H9 (cell line): ENCODE data around the gene JMJD7. TPM values are rescaled to one million over a fixed set of nuclear protein-coding genes. Genes with fewer than 3 reads are reported as not detected.

Experiments
- DNase-seq: peaks from one replicate; pipeline ENCODE4 v3.0.0-alpha.2; 2017
- H2AFZ ChIP-seq: one replicate; pipeline ENCODE4 v1.6.1; 2013; ENCODE audit warnings: mild to moderate bottlenecking, low read length, control low read depth, moderate library complexity
- H2AK5ac ChIP-seq: 2 replicates; pipeline ENCODE4 v1.6.1; 2013; ENCODE audit warnings: low read length, control low read depth, mixed read lengths; ENCODE audit not compliant: insufficient read length
- H2BK120ac ChIP-seq: one replicate; pipeline ENCODE4 v1.6.1; 2013; ENCODE audit warnings: low read depth, mild to moderate bottlenecking, low read length, control low read depth, inconsistent platforms; ENCODE audit not compliant: poor library complexity, severe bottlenecking
- H2BK12ac ChIP-seq: 2 replicates; pipeline ENCODE4 v1.6.1; 2013; ENCODE audit warnings: low read length, control low read depth, mixed read lengths, low read depth; ENCODE audit not compliant: insufficient read length
- H2BK15ac ChIP-seq: 2 replicates; pipeline ENCODE4 v1.6.1; 2013; ENCODE audit warnings: low read depth, low read length, control low read depth
- H2BK20ac ChIP-seq: one replicate; pipeline ENCODE4 v1.6.1; 2013; ENCODE audit warnings: low read depth, mild to moderate bottlenecking, low read length, control low read depth, inconsistent platforms; ENCODE audit not compliant: poor library complexity, severe bottlenecking
- H2BK5ac ChIP-seq: 2 replicates; pipeline ENCODE4 v1.6.1; 2013; ENCODE audit warnings: low read length, control low read depth, mixed read lengths; ENCODE audit not compliant: insufficient read length
- H3K14ac ChIP-seq: 2 replicates; pipeline ENCODE4 v1.6.1; 2013; ENCODE audit warnings: low read length, control low read depth; ENCODE audit not compliant: insufficient read depth
- H3K18ac ChIP-seq: 2 replicates; pipeline ENCODE4 v1.6.1; 2013; ENCODE audit warnings: low read depth, mild to moderate bottlenecking, mixed read lengths, low read length, control low read depth; ENCODE audit not compliant: insufficient read length
- H3K23ac ChIP-seq: 2 replicates; pipeline ENCODE4 v1.6.1; 2013; ENCODE audit warnings: low read length, control low read depth, mixed read lengths, low read depth; ENCODE audit not compliant: insufficient read length
- H3K23me2 ChIP-seq: 2 replicates; pipeline ENCODE4 v1.6.1; 2013; ENCODE audit warnings: low read depth, mild to moderate bottlenecking, mixed read lengths, low read length, control low read depth; ENCODE audit not compliant: insufficient read length, poor library complexity, severe bottlenecking
- H3K27ac ChIP-seq: 2 replicates; pipeline ENCODE4 v1.5.1; 2013; ENCODE audit warnings: low read length, control low read depth, mixed read lengths, low read depth; ENCODE audit not compliant: insufficient read length
- H3K27me3 ChIP-seq: 2 replicates; pipeline ENCODE4 v1.6.1; 2013; ENCODE audit warnings: low read length, control low read depth, inconsistent platforms; ENCODE audit not compliant: insufficient read depth
- H3K4ac ChIP-seq: 2 replicates; pipeline ENCODE4 v1.6.1; 2013; ENCODE audit warnings: low read depth, mild to moderate bottlenecking, control low read depth, inconsistent platforms, low read length, moderate library complexity
- H3K4me1 ChIP-seq: 2 replicates; pipeline ENCODE4 v1.6.1; 2013; ENCODE audit warnings: low read length, control low read depth, inconsistent platforms; ENCODE audit not compliant: insufficient read depth
- H3K4me2 ChIP-seq: 2 replicates; pipeline ENCODE4 v1.6.1; 2013; ENCODE audit warnings: low read length, control low read depth, mixed read lengths; ENCODE audit not compliant: insufficient read length, insufficient read depth
- H3K56ac ChIP-seq: 2 replicates; pipeline ENCODE4 v1.6.1; 2013; ENCODE audit warnings: low read depth, mild to moderate bottlenecking, mixed read lengths, low read length, control low read depth; ENCODE audit not compliant: insufficient read length
- H3K79me1 ChIP-seq: 2 replicates; pipeline ENCODE4 v1.6.1; 2013; ENCODE audit warnings: low read depth, mild to moderate bottlenecking, moderate library complexity, low read length, control low read depth, inconsistent platforms; ENCODE audit not compliant: insufficient read depth, poor library complexity, severe bottlenecking
- H3K79me2 ChIP-seq: 2 replicates; pipeline ENCODE4 v1.6.1; 2013; ENCODE audit warnings: low read length, control low read depth, inconsistent platforms; ENCODE audit not compliant: insufficient read depth
- H3K9ac ChIP-seq: 2 replicates; pipeline ENCODE4 v1.6.1; 2013; ENCODE audit warnings: low read length, control low read depth, mixed read lengths; ENCODE audit not compliant: insufficient read length; ENCODE audit errors: extremely low read depth
- H3K9me3 ChIP-seq: one replicate; pipeline ENCODE4 v1.6.1; 2013; ENCODE audit warnings: low read depth, low read length, inconsistent platforms; ENCODE audit not compliant: control insufficient read depth
- H3T11ph ChIP-seq: one replicate; pipeline ENCODE4 v1.6.1; 2013; ENCODE audit warnings: mild to moderate bottlenecking, low read length, control low read depth, inconsistent platforms
- H4K20me1 ChIP-seq: one replicate; pipeline ENCODE4 v1.6.1; 2013; ENCODE audit not compliant: control insufficient read depth, insufficient read length, insufficient read depth
- H4K5ac ChIP-seq: 2 replicates; pipeline ENCODE4 v1.6.1; 2013; ENCODE audit warnings: low read depth, mild to moderate bottlenecking, mixed read lengths, low read length, control low read depth; ENCODE audit not compliant: insufficient read length
- H4K8ac ChIP-seq: replicated peaks from 2 replicates; pipeline ENCODE4 v1.6.1; 2013; ENCODE audit warnings: low read length, control low read depth, mixed read lengths, low read depth; ENCODE audit not compliant: insufficient read length
- H4K91ac ChIP-seq: 2 replicates; pipeline ENCODE4 v1.6.1; 2013; ENCODE audit warnings: low read depth, mild to moderate bottlenecking, moderate library complexity, mixed read lengths, low read length, control low read depth; ENCODE audit not compliant: insufficient read length
- H3K27ac Mint-ChIP-seq, 3 experiments: 2 replicates in 2 of 3; 3 replicates in 1 of 3; pipeline ENCODE4 v1.8.0; 2020 to 2021; ENCODE audit warnings: mixed read lengths in 3 of 3, mild to moderate bottlenecking in 1 of 3, moderate library complexity in 1 of 3
- H3K27me3 Mint-ChIP-seq: 2 replicates; pipeline ENCODE4 v1.8.0; 2021; ENCODE audit warnings: low read depth, mild to moderate bottlenecking, moderate library complexity, mixed read lengths
- H3K36me3 Mint-ChIP-seq, 3 experiments: 2 replicates in 2 of 3; 3 replicates in 1 of 3; pipeline ENCODE4 v1.8.0; 2020 to 2021; ENCODE audit warnings: low read depth in 3 of 3, mixed read lengths in 3 of 3; ENCODE audit not compliant: insufficient read depth in 1 of 3
- H3K4me1 Mint-ChIP-seq, 2 experiments: 2 replicates each; pipeline ENCODE4 v1.8.0; 2020; ENCODE audit warnings: mixed read lengths in 2 of 2
- H3K4me3 Mint-ChIP-seq, 2 experiments: 2 replicates in 1 of 2; 3 replicates in 1 of 2; pipeline ENCODE4 v1.8.0; 2020 to 2021; ENCODE audit warnings: mild to moderate bottlenecking in 2 of 2, mixed read lengths in 2 of 2, moderate library complexity in 1 of 2
- H3K9me3 Mint-ChIP-seq, 2 experiments: 2 replicates in 1 of 2; 3 replicates in 1 of 2; pipeline ENCODE4 v1.8.0; 2020; ENCODE audit warnings: mild to moderate bottlenecking in 2 of 2, mixed read lengths in 2 of 2, moderate library complexity in 1 of 2
- WGBS: extraction: QIAGEN DNeasy Blood & Tissue Kit; methylation state at CpG from one replicate; pipeline ENCODE4 v1.1.7; 2013; ENCODE audit warnings: missing lambda C conversion rate, low lambda C conversion rate, mixed read lengths; ENCODE audit not compliant: insufficient read length; ENCODE audit errors: extremely low coverage; 5-methylcytosine and 5-hydroxymethylcytosine counted together
- total RNA-seq: library from RNA; stranded (reverse); gene quantifications from 2 replicates; pipeline ENCODE4 v1.2.1, GENCODE V29; 2021
- TF ChIP-seq, protein P1 (sequence below): fragments of 200-600 bp; sonication (generic); conservative IDR thresholded peaks from 3 replicates; pipeline ENCODE4 v1.8.0; 2021; ENCODE audit warnings: antibody characterized with exemption, mild to moderate bottlenecking

JMJD7 gene
- total RNA-seq, 1 experiment from 2014 or later: 13.3 TPM

DNA sequence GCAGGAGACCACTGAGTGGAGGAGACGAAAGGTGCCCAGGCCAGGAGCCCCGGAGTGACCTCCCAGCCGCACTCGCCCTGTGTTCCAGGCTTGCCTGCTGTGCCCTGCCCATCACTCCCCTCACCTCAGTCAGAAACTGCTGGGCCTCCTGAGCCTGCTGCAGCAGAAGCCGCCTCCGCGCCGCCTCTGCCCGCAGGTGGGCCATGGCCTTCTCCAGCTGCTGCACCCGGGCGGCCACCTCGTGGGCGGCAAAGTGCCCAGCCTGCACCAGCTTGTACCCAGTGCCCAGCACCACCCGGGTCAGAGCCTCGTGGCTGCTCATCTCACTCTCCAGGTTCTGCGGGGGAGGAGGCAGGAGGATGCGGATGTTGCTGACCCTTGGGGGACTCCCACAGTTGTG is 28.4 kb downstream of the JMJD7 start:
- H3K9me3 ChIP-seq: no peaks in the 10 kb centered on the region
- no peak overlapping the region for H3T11ph ChIP-seq
- peaks cover under 1% of the 10 kb centered on the region; the same call in 1 of the 2 replicates for H3K27me3 Mint-ChIP-seq
- no peak overlapping the region for H2BK12ac ChIP-seq
- no peak overlapping the region for H4K5ac ChIP-seq
- no CpG with 5 or more reads among the region's 17 CpGs for WGBS
- H2AK5ac ChIP-seq: no peak overlapping the region
- H2AFZ ChIP-seq: no peak overlapping the region
- DNase-seq: no peak
- no peaks in the 10 kb centered on the region for H4K20me1 ChIP-seq
- H4K91ac ChIP-seq: no peak overlapping the region
- H3K27ac ChIP-seq: no peak overlapping the region
- H3K79me2 ChIP-seq: no peaks in the 10 kb centered on the region
- no peak overlapping the region for H3K23ac ChIP-seq
- no peak overlapping the region for H2BK15ac ChIP-seq
- H3K23me2 ChIP-seq: no peaks in the 10 kb centered on the region
- no peaks in the 10 kb centered on the region for H3K79me1 ChIP-seq
- no peak overlapping the region for H3K4me3 Mint-ChIP-seq
- H3K27me3 ChIP-seq: no peaks in the 10 kb centered on the region
- no peaks in the 10 kb centered on the region; a peak in 1 of 7 replicates for H3K36me3 Mint-ChIP-seq
- no peak overlapping the region for H3K27ac Mint-ChIP-seq
- H3K14ac ChIP-seq: no peak overlapping the region; the same call in 1 of the 2 replicates
- H3K18ac ChIP-seq: no peak overlapping the region
- no peak overlapping the region for H4K8ac ChIP-seq
- no peak overlapping the region for H2BK5ac ChIP-seq
- H3K9ac ChIP-seq: no peak overlapping the region
- no peak overlapping the region for H2BK120ac ChIP-seq
- no peak overlapping the region for H3K4ac ChIP-seq
- H3K4me1 ChIP-seq: no peaks in the 10 kb centered on the region
- no peaks in the 10 kb centered on the region for H3K9me3 Mint-ChIP-seq
- no peak overlapping the region for H3K56ac ChIP-seq
- H3K4me2 ChIP-seq: no peak overlapping the region
- H2BK20ac ChIP-seq: no peak overlapping the region
- H3K4me1 Mint-ChIP-seq: peaks cover 8 to 12% of the 10 kb centered on the region in 2 experiments
- TF ChIP-seq, protein P1, sequence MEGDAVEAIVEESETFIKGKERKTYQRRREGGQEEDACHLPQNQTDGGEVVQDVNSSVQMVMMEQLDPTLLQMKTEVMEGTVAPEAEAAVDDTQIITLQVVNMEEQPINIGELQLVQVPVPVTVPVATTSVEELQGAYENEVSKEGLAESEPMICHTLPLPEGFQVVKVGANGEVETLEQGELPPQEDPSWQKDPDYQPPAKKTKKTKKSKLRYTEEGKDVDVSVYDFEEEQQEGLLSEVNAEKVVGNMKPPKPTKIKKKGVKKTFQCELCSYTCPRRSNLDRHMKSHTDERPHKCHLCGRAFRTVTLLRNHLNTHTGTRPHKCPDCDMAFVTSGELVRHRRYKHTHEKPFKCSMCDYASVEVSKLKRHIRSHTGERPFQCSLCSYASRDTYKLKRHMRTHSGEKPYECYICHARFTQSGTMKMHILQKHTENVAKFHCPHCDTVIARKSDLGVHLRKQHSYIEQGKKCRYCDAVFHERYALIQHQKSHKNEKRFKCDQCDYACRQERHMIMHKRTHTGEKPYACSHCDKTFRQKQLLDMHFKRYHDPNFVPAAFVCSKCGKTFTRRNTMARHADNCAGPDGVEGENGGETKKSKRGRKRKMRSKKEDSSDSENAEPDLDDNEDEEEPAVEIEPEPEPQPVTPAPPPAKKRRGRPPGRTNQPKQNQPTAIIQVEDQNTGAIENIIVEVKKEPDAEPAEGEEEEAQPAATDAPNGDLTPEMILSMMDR: no peak
